T47D (cell line): ENCODE data around the gene CCM2.

ENCODE experiments used
- DNase-seq, 2 experiments: peaks; one replicate each; pipeline versions ENCODE4 v3.0.0 to v3.0.0-alpha.2; 2011 to 2012; ENCODE audit warnings: low read depth in 1 of 2, low spot score in 1 of 2
- JUND ChIP-seq: IDR thresholded peaks from 2 replicates; pipeline ENCODE4 v1.6.1; 2012; ENCODE audit warnings: low read depth
- in situ Hi-C: cut with HindIII; loops from 2 replicates; pipeline ENCODE4 v1.10.0; 2016; ENCODE audit warnings: low sequenced_read_pairs, low pct_unique_long_range_greater_than_20kb

The CCM2 gene

GRCh38 chr7:45064047-45064725 is 64.2 kb downstream of the CCM2 start:
- TF ChIP-seq JUND: no peak
- in situ Hi-C loops: no loop called here
- no peak for DNase-seq

- no peak for TF ChIP-seq JUND
- DNase-seq: no peak
- in situ Hi-C loops: no loop called here
Measured at GRCh38 chr7:45065031-45065995, 65.3 kb downstream of the CCM2 start.

DNA sequence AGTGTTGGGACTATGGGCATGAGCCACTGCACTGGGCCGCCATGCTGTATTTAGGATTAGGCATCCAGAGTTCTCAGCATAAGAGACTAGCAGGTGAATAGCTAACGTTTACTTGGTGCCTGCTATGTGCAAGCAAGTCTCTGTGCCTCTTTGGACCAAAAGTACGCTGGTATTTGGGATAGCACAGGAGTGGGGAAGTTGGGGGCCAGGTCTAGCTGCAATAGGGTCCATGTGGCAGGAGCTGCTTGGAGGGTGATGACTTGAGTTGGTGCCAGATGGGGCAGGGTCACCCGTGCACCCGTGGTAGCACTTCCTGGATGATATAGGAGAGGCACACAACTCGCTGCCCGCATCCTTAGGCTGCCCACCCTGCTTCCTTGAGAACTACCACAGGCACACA is 66.4 kb downstream of the CCM2 start:
- in situ Hi-C loops: no loop called here
- no peak for DNase-seq
- no peak for TF ChIP-seq JUND

DNA sequence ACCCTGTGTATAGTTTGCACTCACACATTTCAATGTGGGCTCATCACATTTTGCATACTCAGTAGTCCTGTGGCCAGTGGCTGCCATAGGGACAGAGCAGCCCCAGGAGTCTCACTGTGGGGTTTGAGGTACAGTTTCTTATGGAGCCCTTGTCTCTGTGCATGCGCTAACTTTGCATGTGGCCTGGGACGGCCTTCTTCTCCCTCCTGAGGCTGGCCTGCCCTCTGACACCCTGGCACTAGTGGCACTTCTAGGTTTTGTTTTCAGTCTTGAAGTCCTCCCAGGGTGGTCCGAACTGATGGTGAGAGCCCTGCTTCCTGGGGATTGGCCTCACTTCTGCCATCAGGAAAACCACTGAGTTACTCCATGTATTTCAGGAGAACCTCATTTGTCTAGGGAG is 67.6 kb downstream of the CCM2 start:
- DNase-seq: no peak
- in situ Hi-C loops: no loop called here
- TF ChIP-seq JUND: no peak

GRCh38 chr7:45068236-45069023 is 68.4 kb downstream of the CCM2 start:
- TF ChIP-seq JUND: no peak
- in situ Hi-C loops: no loop called here

GRCh38 chr7:45069444-45070253 is 69.6 kb downstream of the CCM2 start:
- in situ Hi-C loops: no loop called here
- DNase-seq: no peak
- no peak for TF ChIP-seq JUND

More at GRCh38 chr7:45068236-45069023, 68.4 kb downstream of the CCM2 start:
- DNase-seq: no peak

- no peak for DNase-seq
- no peak for TF ChIP-seq JUND
- in situ Hi-C loops: no loop called here
Measured at GRCh38 chr7:45070254-45070642, 70.2 kb downstream of the CCM2 start.

DNA sequence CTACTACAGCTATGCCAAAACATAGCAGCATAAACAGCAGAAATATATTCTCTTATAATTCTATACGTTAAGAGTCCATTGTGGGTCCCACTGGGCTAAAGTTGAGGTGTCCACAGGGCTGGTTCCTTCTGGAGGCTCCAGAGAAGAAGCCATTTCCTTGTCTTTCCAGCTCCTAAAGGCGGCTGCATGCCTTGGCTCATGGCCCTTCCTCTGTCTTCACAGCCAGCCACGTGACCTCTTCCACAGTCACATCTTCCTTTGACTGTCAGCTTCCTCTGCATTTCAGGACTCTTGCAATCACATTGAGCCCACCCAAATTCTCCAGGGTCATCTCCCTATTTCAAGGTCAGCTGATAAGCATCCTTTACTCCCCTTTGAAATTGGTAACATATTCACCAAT is 71.5 kb downstream of the CCM2 start:
- in situ Hi-C loops: no loop called here
- DNase-seq: no peak
- no peak for TF ChIP-seq JUND

DNA sequence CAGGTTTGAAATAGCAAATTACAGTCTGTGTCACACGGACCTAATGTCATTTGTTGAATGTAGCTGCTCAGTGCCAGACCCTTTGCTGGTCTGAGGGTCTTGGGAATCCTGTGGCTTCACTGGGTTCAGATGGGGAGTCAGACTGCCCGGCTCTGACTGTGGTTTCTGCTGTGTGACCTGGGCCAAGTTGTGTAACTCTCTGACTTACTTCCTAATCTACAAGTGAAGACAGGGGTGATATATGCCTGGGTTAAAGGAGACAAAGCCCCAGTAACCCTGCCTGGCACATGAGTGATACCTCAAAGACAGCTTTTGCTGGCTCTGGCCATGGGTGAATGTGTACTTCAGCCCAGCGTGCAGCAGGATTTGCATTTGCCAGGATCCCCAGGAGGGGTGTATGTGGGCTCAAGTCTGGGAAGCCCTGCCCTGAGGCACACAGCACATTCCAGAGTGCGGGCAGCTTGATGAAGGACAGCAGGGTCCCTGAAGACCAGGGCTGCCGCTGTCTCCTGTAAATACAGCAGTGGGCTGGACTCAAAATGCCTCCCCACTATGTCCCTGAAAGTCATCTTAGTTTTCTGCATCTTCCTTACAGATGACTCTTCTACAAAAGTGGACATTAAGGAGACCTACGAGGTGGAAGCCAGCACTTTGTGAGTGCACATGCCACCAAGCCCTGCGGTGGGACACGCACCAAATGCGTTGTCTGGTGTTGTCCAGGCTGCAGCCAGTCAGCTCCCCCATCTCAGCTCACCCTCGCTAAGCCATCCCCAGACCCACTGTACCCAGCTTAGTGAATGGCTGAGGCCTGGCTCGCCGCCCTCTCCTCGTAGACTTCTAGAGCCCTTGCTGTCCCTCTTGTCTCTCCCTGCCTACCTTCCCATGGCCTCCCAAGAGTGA is 72.4 kb downstream of the CCM2 start:
- DNase-seq: no peak
- in situ Hi-C loops: no loop called here
- TF ChIP-seq JUND: no peak

GRCh38 chr7:45073031-45073785 is 73.2 kb downstream of the CCM2 start:
- TF ChIP-seq JUND: no peak
- in situ Hi-C loops: no loop called here
- no peak for DNase-seq
